Right lobe of liver (tissue), 6 donors: Measurements from ENCODE around the gene SMIM30. TPM values are rescaled to one million over a fixed set of nuclear protein-coding genes. Genes with fewer than 3 reads are reported as not detected.

Experiments used
- ATAC-seq, 4 donors: fragments of 200-7000 bp; cut with Tn5 transposase; one replicate each; pipeline ENCODE4 v1.9.1; 2020; ENCODE audit warnings: mild to moderate bottlenecking in 4 of 4, moderate library complexity in 4 of 4
- DNase-seq, 3 donors: peaks; one replicate each; pipeline ENCODE4 v3.0.0-alpha.2; 2020
- H3K27ac ChIP-seq, 3 donors: fragments of 200-600 bp; one replicate each; pipeline ENCODE4 v1.8.0; 2022
- H3K27me3 ChIP-seq, 2 donors: fragments of 200-600 bp; one replicate each; pipeline ENCODE4 v1.8.0; 2022
- H3K36me3 ChIP-seq, 4 donors: fragments of 200-600 bp; sonication (generic) in 1 of 4; one replicate each; pipeline versions ENCODE4 v1.5.1 to v1.8.0; 2017 to 2022; ENCODE audit warnings: control low read depth in 1 of 4
- H3K4me1 ChIP-seq, 4 donors: fragments of 200-600 bp; sonication (generic) in 1 of 4; one replicate each; pipeline versions ENCODE4 v1.5.1 to v1.8.0; 2017 to 2022; ENCODE audit warnings: control low read depth in 1 of 4
- H3K4me3 ChIP-seq, 3 donors: fragments of 200-600 bp; one replicate each; pipeline ENCODE4 v1.8.0; 2022
- H3K9me3 ChIP-seq, 4 donors: fragments of 200-600 bp; sonication (generic) in 1 of 4; one replicate each; pipeline versions ENCODE4 v1.5.1 to v1.8.0; 2017 to 2022; ENCODE audit warnings: control low read depth in 1 of 4
- POLR2A ChIP-seq: fragments of 450-650 bp; IDR thresholded peaks from one replicate; pipeline ENCODE4 v1.6.1; 2017; ENCODE audit warnings: antibody characterized with exemption, mild to moderate bottlenecking
- WGBS: methylation state at CpG from one replicate; pipeline ENCODE4 v1.1.6; 2018; ENCODE audit warnings: low coverage, low lambda C conversion rate; ENCODE audit not compliant: insufficient coverage; ENCODE audit errors: missing lambda C conversion rate; 5-methylcytosine and 5-hydroxymethylcytosine counted together
- intact Hi-C, 2 donors: fragments of 100-400 bp; cut with DNase I; formaldehyde crosslinking; loops; one replicate each; pipeline versions ENCODE4 v1.11.2 to v1.14.1; 2022
- total RNA-seq, 6 experiments: library from RNA; depleted of rRNA in 2 of 6; stranded (reverse); fragments of >200 nt in 2 of 6; fragmentation: NEBNext Ultra II Directional in 3 of 6; extraction: Animal tissue kit (Norgen Biotek cat#: 25700) in 3 of 6; gene quantifications; one replicate each; pipeline versions ENCODE4 v1.1.0 to v1.2.4, GENCODE V29; 2016 to 2023
- TF ChIP-seq, protein P1 (sequence below), 4 donors: fragments of 200-600 bp in 3 of 4; fragments of 450-650 bp in 1 of 4; IDR thresholded peaks; one replicate each; pipeline versions ENCODE4 v1.5.1 to v1.8.0; 2016 to 2022; ENCODE audit warnings: antibody characterized with exemption in 4 of 4, mild to moderate bottlenecking in 2 of 4
- donor health status: DM: no; HTN: yes; CAD: no.
- donor health status: DM: no; HTN: no; CAD: no.
- donor health status: DM: no; HTN: no; CAD: no.
- donor health status: DM: no; HTN: yes; CAD: no.
- donor health status: DM: no; HTN: yes; CAD: no.

Gene SMIM30
- total RNA-seq, 6 experiments from 2014 or later: 14.2 to 31.9 (median 20.0) TPM

DNA sequence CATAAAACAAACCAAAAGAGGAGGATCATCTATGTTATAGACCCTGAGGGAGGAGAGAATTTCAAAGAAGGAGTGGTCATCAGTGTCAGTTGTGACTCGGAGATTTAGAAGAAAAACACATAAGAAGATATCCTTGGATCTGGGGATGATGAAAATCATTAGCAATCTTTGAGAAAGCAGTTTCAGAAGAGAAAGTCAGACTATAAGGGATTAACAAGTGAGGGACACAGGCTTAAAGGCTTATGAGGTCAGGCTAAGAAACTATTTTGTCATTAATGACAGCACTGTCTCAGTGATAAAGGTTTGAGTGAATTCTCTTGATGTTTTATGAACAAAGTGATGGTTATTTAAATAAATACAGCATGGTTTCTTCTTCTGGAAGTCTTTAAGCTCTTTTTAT lies 25.6 kb downstream of the SMIM30 start:
- WGBS: 56% methylated on average over 1 of the region's 1 CpG
- H3K27me3 ChIP-seq: peaks cover 0 to 4% of the 10 kb centered on the region in 2 donors
- ATAC-seq (no peak), DNase-seq (no peak)
- no peak overlapping the region for H3K27ac ChIP-seq
- H3K4me1 ChIP-seq: no peaks in the 10 kb centered on the region
- H3K9me3 ChIP-seq: no peaks in the 10 kb centered on the region
- no peak overlapping the region for H3K4me3 ChIP-seq
- H3K36me3 ChIP-seq: no peaks in the 10 kb centered on the region
- no peak for TF ChIP-seq POLR2A
- TF ChIP-seq, protein P1, sequence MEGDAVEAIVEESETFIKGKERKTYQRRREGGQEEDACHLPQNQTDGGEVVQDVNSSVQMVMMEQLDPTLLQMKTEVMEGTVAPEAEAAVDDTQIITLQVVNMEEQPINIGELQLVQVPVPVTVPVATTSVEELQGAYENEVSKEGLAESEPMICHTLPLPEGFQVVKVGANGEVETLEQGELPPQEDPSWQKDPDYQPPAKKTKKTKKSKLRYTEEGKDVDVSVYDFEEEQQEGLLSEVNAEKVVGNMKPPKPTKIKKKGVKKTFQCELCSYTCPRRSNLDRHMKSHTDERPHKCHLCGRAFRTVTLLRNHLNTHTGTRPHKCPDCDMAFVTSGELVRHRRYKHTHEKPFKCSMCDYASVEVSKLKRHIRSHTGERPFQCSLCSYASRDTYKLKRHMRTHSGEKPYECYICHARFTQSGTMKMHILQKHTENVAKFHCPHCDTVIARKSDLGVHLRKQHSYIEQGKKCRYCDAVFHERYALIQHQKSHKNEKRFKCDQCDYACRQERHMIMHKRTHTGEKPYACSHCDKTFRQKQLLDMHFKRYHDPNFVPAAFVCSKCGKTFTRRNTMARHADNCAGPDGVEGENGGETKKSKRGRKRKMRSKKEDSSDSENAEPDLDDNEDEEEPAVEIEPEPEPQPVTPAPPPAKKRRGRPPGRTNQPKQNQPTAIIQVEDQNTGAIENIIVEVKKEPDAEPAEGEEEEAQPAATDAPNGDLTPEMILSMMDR (IDR thresholded peaks at IDR 0.05): no peak
- intact Hi-C loops: no loop called here

DNA sequence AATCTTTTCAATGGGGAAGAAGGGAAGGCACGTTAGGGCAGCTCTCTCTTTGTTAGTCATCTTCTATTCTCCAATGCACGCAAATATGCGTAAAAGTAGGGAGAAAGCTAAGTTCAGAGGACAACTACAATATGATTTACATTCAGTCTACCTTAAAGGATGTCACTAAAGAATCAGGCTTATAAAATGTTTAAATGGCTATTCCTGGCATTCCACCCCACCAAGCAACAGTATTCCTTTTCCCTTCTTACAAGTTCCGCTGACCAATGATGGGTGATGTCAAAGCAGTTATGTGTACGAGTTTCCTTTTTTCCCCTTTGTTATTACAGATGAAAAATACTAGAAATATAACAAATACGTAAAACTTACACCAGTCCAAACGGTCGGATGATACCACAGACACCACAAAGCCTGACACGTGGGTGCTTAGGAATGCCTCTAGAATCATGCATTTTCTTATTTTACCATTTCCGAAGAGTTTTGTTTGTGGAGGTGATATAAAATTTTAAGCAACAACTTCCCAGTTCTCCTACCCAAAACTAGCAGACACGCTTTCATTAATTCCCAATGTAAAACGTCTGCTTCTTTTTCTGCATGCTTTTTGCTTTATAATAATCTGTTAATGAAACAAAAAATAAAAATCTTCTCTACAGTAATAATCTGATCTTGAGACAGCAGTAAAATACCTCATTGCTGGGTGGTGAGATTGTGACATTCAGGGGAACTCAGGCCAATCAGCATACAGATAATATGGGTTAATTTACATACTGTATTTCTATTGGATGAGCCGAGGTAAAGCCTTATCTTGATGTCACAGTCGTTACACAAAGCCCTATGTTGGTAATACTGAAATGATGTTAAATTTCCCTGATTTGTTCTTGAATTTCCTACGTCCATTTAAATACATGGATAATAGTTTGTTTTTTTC lies 31.0 kb downstream of the SMIM30 start:
- no peaks in the 10 kb centered on the region for H3K4me1 ChIP-seq
- intact Hi-C loops: no loop called here
- H3K4me3 ChIP-seq: no peak overlapping the region
- no peak for TF ChIP-seq POLR2A
- TF ChIP-seq, protein P1 (IDR thresholded peaks at IDR 0.05): no peak
- ATAC-seq (peak in 1 of 4 donors; percentile 30), DNase-seq (no peak)
- 47% methylated on average over 15 of the region's 15 CpGs for WGBS
- H3K27me3 ChIP-seq: peaks cover 0 to 5% of the 10 kb centered on the region in 2 donors
- H3K36me3 ChIP-seq: no peaks in the 10 kb centered on the region
- H3K9me3 ChIP-seq: no peaks in the 10 kb centered on the region
- H3K27ac ChIP-seq: no peak overlapping the region

DNA sequence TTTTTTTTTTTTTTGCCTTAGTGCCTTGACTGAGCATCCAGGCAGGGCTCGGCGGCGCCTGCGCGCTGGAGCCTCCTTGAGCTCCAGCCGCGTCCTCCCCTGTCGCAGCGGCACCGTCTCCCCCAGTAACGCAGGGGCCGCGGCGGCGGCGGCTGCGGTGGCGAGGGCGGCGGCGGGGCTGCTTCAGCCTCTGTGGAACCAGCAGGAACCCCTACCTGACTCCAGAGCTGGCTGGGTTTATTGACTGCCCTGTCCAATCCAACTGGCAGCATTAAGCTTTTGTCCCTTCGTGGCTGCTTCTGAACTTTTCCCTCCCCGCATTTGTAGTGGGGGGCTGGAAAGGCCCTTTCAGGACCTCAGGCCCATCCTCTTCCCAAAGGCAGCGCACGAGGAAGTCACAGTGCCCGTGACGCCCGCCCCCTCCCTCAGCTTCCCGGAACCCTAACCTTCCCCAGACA lies 31.9 kb downstream of the SMIM30 start, which contains the start of gene GPR85:
GPR85 (minus strand) TSS at position 397 of the 458 bp plus-strand sequence. CDS start 2,106 bp downstream, outside the sequence.
- TF ChIP-seq, protein P1 (IDR thresholded peaks at IDR 0.05): no peak
- no peak for TF ChIP-seq POLR2A
- intact Hi-C loops: no loop called here
- Histone ChIP-seq H3K36me3 (no peaks in the 10 kb centered on the region), H3K4me3 (peak within 1 kb of the TSS in 2 of 3 donors; percentile 14 to 31), H3K27me3 (peaks cover 0 to 5% of the 10 kb centered on the region in 2 donors), H3K27ac (no peak within 1 kb of the TSS), H3K4me1 (no peaks in the 10 kb centered on the region), H3K9me3 (no peaks in the 10 kb centered on the region)
- ATAC-seq (peak; percentile 42 to 69 (median 52)), DNase-seq (peak in 2 of 3 donors; percentile 29 to 50)
- WGBS: 5% methylated on average over 15 of the region's 29 CpGs

DNA sequence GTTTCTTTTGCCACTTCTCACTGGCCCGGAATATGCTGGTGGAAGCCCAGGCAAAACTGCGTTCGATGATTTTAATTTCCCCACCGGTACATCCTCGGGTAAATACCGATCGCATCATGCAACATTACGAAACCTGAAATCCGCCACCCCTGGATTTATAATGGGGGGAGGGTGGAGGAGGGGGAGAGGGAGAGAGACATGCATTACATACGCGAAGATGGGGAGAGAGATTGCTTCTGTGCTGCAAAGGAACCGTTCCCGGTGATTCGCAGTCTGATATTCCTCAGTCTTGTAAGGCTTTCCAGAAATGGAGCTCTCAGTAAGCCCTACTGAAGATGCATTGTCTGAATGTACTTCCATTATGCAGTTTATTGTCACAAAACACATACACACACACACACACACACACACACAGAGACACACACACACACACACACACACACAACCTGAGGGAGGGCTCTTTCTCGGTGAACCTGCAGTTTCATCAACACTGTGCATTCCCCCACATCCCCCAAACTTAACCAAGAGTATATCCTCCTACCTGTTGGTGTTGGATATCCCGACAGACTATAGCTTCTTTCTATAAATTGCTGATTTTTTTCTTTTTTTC lies 32.5 kb downstream of the SMIM30 start:
- no peak for DNase-seq
- WGBS: 26% methylated on average over 16 of the region's 16 CpGs

More for the DNA sequence above, 32.5 kb downstream of the SMIM30 start:
- no peaks in the 10 kb centered on the region for H3K9me3 ChIP-seq
- ATAC-seq: no peak
- H3K36me3 ChIP-seq: no peaks in the 10 kb centered on the region
- H3K4me1 ChIP-seq: no peaks in the 10 kb centered on the region
- intact Hi-C loops: no loop called here
- H3K4me3 ChIP-seq: peak overlapping the region in 1 of 3 donors; percentile 31
- no peak for TF ChIP-seq POLR2A
- TF ChIP-seq, protein P1 (IDR thresholded peaks at IDR 0.05): no peak
- H3K27me3 ChIP-seq: peaks cover 0 to 5% of the 10 kb centered on the region in 2 donors
- no peak overlapping the region for H3K27ac ChIP-seq
